ACHN (cell line): ENCODE data around the gene SYNDIG1L.
"Not testable (repeated sequence)": the region's sequence is repeated elsewhere in the genome, so short reads cannot be mapped to it uniquely, and the experiment has no call there.

ENCODE experiments used
- DNase-seq: peaks from one replicate; pipeline ENCODE4 v3.0.0-alpha.2; 2015
- in situ Hi-C: cut with HindIII; loops from 2 replicates; pipeline ENCODE4 v1.10.0; 2017; ENCODE audit warnings: low sequenced_read_pairs, low pct_ligation_motif_present, low pct_unique_long_range_greater_than_20kb

Gene SYNDIG1L

GRCh38 chr14:74407801-74408154, 18.2 kb downstream of the SYNDIG1L start:
- no peak for DNase-seq
- in situ Hi-C loops = no loop called here

- in situ Hi-C loops = no loop called here
- DNase-seq = no peak
Measured at GRCh38 chr14:74407021-74407800, 18.8 kb downstream of the SYNDIG1L start.

GRCh38 chr14:74405663-74406062, 20.3 kb downstream of the SYNDIG1L start:
- in situ Hi-C loops = no loop called here
- no peak for DNase-seq

- in situ Hi-C loops = no loop called here
- DNase-seq = no peak
Measured at GRCh38 chr14:74404435-74404834, 21.6 kb downstream of the SYNDIG1L start.

- DNase-seq = no peak
- in situ Hi-C loops = no loop called here
Measured at GRCh38 chr14:74403619-74404417, 22.2 kb downstream of the SYNDIG1L start.

- in situ Hi-C loops = no loop called here
- no peak for DNase-seq
Measured at GRCh38 chr14:74402401-74403251, 23.4 kb downstream of the SYNDIG1L start.

- DNase-seq = peak; percentile 19
- in situ Hi-C loops = no loop called here
Measured at GRCh38 chr14:74401504-74402241, 24.3 kb downstream of the SYNDIG1L start.

- in situ Hi-C loops = no loop called here
- DNase-seq = no peak
Measured at GRCh38 chr14:74400919-74401503, 25.0 kb downstream of the SYNDIG1L start.

- DNase-seq = no peak
- in situ Hi-C loops = no loop called here
Measured at GRCh38 chr14:74400031-74400685, 25.9 kb downstream of the SYNDIG1L start.

- in situ Hi-C loops = no loop called here
Measured at GRCh38 chr14:74395094-74395493, 30.9 kb downstream of the SYNDIG1L start.

GRCh38 chr14:74394549-74394948, 31.5 kb downstream of the SYNDIG1L start:
- in situ Hi-C loops = no loop called here
- no peak for DNase-seq

More at GRCh38 chr14:74395094-74395493, 30.9 kb downstream of the SYNDIG1L start:
- no peak for DNase-seq

- DNase-seq = no peak
- in situ Hi-C loops = no loop called here
Measured at GRCh38 chr14:74392616-74393570, 33.1 kb downstream of the SYNDIG1L start.

GRCh38 chr14:74391479-74391878, 34.5 kb downstream of the SYNDIG1L start:
- in situ Hi-C loops = no loop called here
- no peak for DNase-seq

- DNase-seq, in situ Hi-C loops: not testable (repeated sequence)
Measured at GRCh38 chr14:74390505-74390904, 35.5 kb downstream of the SYNDIG1L start.

- in situ Hi-C loops = no loop called here
Measured at GRCh38 chr14:74389980-74390379, 36.0 kb downstream of the SYNDIG1L start.

GRCh38 chr14:74382231-74382630, 43.8 kb downstream of the SYNDIG1L start:
- DNase-seq = no peak
- in situ Hi-C loops = no loop called here

More at GRCh38 chr14:74389980-74390379, 36.0 kb downstream of the SYNDIG1L start:
- no peak for DNase-seq
